H9 (cell line): ENCODE data around the gene GPC1. TPM values are rescaled to one million over a fixed set of nuclear protein-coding genes. Genes with fewer than 3 reads are reported as not detected.

Experiments used
- DNase-seq: peaks from one replicate; pipeline ENCODE4 v3.0.0-alpha.2; 2017
- H2AFZ ChIP-seq: one replicate; pipeline ENCODE4 v1.6.1; 2013; ENCODE audit warnings: mild to moderate bottlenecking, low read length, control low read depth, moderate library complexity
- H2AK5ac ChIP-seq: 2 replicates; pipeline ENCODE4 v1.6.1; 2013; ENCODE audit warnings: low read length, control low read depth, mixed read lengths; ENCODE audit not compliant: insufficient read length
- H2BK120ac ChIP-seq: one replicate; pipeline ENCODE4 v1.6.1; 2013; ENCODE audit warnings: low read depth, mild to moderate bottlenecking, low read length, control low read depth, inconsistent platforms; ENCODE audit not compliant: poor library complexity, severe bottlenecking
- H2BK12ac ChIP-seq: 2 replicates; pipeline ENCODE4 v1.6.1; 2013; ENCODE audit warnings: low read length, control low read depth, mixed read lengths, low read depth; ENCODE audit not compliant: insufficient read length
- H2BK15ac ChIP-seq: 2 replicates; pipeline ENCODE4 v1.6.1; 2013; ENCODE audit warnings: low read depth, low read length, control low read depth
- H2BK20ac ChIP-seq: one replicate; pipeline ENCODE4 v1.6.1; 2013; ENCODE audit warnings: low read depth, mild to moderate bottlenecking, low read length, control low read depth, inconsistent platforms; ENCODE audit not compliant: poor library complexity, severe bottlenecking
- H2BK5ac ChIP-seq: 2 replicates; pipeline ENCODE4 v1.6.1; 2013; ENCODE audit warnings: low read length, control low read depth, mixed read lengths; ENCODE audit not compliant: insufficient read length
- H3K14ac ChIP-seq: 2 replicates; pipeline ENCODE4 v1.6.1; 2013; ENCODE audit warnings: low read length, control low read depth; ENCODE audit not compliant: insufficient read depth
- H3K18ac ChIP-seq: 2 replicates; pipeline ENCODE4 v1.6.1; 2013; ENCODE audit warnings: low read depth, mild to moderate bottlenecking, mixed read lengths, low read length, control low read depth; ENCODE audit not compliant: insufficient read length
- H3K23ac ChIP-seq: 2 replicates; pipeline ENCODE4 v1.6.1; 2013; ENCODE audit warnings: low read length, control low read depth, mixed read lengths, low read depth; ENCODE audit not compliant: insufficient read length
- H3K23me2 ChIP-seq: 2 replicates; pipeline ENCODE4 v1.6.1; 2013; ENCODE audit warnings: low read depth, mild to moderate bottlenecking, mixed read lengths, low read length, control low read depth; ENCODE audit not compliant: insufficient read length, poor library complexity, severe bottlenecking
- H3K27ac ChIP-seq: 2 replicates; pipeline ENCODE4 v1.5.1; 2013; ENCODE audit warnings: low read length, control low read depth, mixed read lengths, low read depth; ENCODE audit not compliant: insufficient read length
- H3K27me3 ChIP-seq: 2 replicates; pipeline ENCODE4 v1.6.1; 2013; ENCODE audit warnings: low read length, control low read depth, inconsistent platforms; ENCODE audit not compliant: insufficient read depth
- H3K4ac ChIP-seq: 2 replicates; pipeline ENCODE4 v1.6.1; 2013; ENCODE audit warnings: low read depth, mild to moderate bottlenecking, control low read depth, inconsistent platforms, low read length, moderate library complexity
- H3K4me1 ChIP-seq: 2 replicates; pipeline ENCODE4 v1.6.1; 2013; ENCODE audit warnings: low read length, control low read depth, inconsistent platforms; ENCODE audit not compliant: insufficient read depth
- H3K4me2 ChIP-seq: 2 replicates; pipeline ENCODE4 v1.6.1; 2013; ENCODE audit warnings: low read length, control low read depth, mixed read lengths; ENCODE audit not compliant: insufficient read length, insufficient read depth
- H3K56ac ChIP-seq: 2 replicates; pipeline ENCODE4 v1.6.1; 2013; ENCODE audit warnings: low read depth, mild to moderate bottlenecking, mixed read lengths, low read length, control low read depth; ENCODE audit not compliant: insufficient read length
- H3K79me1 ChIP-seq: 2 replicates; pipeline ENCODE4 v1.6.1; 2013; ENCODE audit warnings: low read depth, mild to moderate bottlenecking, moderate library complexity, low read length, control low read depth, inconsistent platforms; ENCODE audit not compliant: insufficient read depth, poor library complexity, severe bottlenecking
- H3K79me2 ChIP-seq: 2 replicates; pipeline ENCODE4 v1.6.1; 2013; ENCODE audit warnings: low read length, control low read depth, inconsistent platforms; ENCODE audit not compliant: insufficient read depth
- H3K9ac ChIP-seq: 2 replicates; pipeline ENCODE4 v1.6.1; 2013; ENCODE audit warnings: low read length, control low read depth, mixed read lengths; ENCODE audit not compliant: insufficient read length; ENCODE audit errors: extremely low read depth
- H3K9me3 ChIP-seq: one replicate; pipeline ENCODE4 v1.6.1; 2013; ENCODE audit warnings: low read depth, low read length, inconsistent platforms; ENCODE audit not compliant: control insufficient read depth
- H3T11ph ChIP-seq: one replicate; pipeline ENCODE4 v1.6.1; 2013; ENCODE audit warnings: mild to moderate bottlenecking, low read length, control low read depth, inconsistent platforms
- H4K20me1 ChIP-seq: one replicate; pipeline ENCODE4 v1.6.1; 2013; ENCODE audit not compliant: control insufficient read depth, insufficient read length, insufficient read depth
- H4K5ac ChIP-seq: 2 replicates; pipeline ENCODE4 v1.6.1; 2013; ENCODE audit warnings: low read depth, mild to moderate bottlenecking, mixed read lengths, low read length, control low read depth; ENCODE audit not compliant: insufficient read length
- H4K8ac ChIP-seq: replicated peaks from 2 replicates; pipeline ENCODE4 v1.6.1; 2013; ENCODE audit warnings: low read length, control low read depth, mixed read lengths, low read depth; ENCODE audit not compliant: insufficient read length
- H4K91ac ChIP-seq: 2 replicates; pipeline ENCODE4 v1.6.1; 2013; ENCODE audit warnings: low read depth, mild to moderate bottlenecking, moderate library complexity, mixed read lengths, low read length, control low read depth; ENCODE audit not compliant: insufficient read length
- H3K27ac Mint-ChIP-seq, 3 experiments: 2 replicates in 2 of 3; 3 replicates in 1 of 3; pipeline ENCODE4 v1.8.0; 2020 to 2021; ENCODE audit warnings: mixed read lengths in 3 of 3, mild to moderate bottlenecking in 1 of 3, moderate library complexity in 1 of 3
- H3K27me3 Mint-ChIP-seq: 2 replicates; pipeline ENCODE4 v1.8.0; 2021; ENCODE audit warnings: low read depth, mild to moderate bottlenecking, moderate library complexity, mixed read lengths
- H3K36me3 Mint-ChIP-seq, 3 experiments: 2 replicates in 2 of 3; 3 replicates in 1 of 3; pipeline ENCODE4 v1.8.0; 2020 to 2021; ENCODE audit warnings: low read depth in 3 of 3, mixed read lengths in 3 of 3; ENCODE audit not compliant: insufficient read depth in 1 of 3
- H3K4me1 Mint-ChIP-seq, 2 experiments: 2 replicates each; pipeline ENCODE4 v1.8.0; 2020; ENCODE audit warnings: mixed read lengths in 2 of 2
- H3K4me3 Mint-ChIP-seq, 2 experiments: 2 replicates in 1 of 2; 3 replicates in 1 of 2; pipeline ENCODE4 v1.8.0; 2020 to 2021; ENCODE audit warnings: mild to moderate bottlenecking in 2 of 2, mixed read lengths in 2 of 2, moderate library complexity in 1 of 2
- H3K9me3 Mint-ChIP-seq, 2 experiments: 2 replicates in 1 of 2; 3 replicates in 1 of 2; pipeline ENCODE4 v1.8.0; 2020; ENCODE audit warnings: mild to moderate bottlenecking in 2 of 2, mixed read lengths in 2 of 2, moderate library complexity in 1 of 2
- WGBS: extraction: QIAGEN DNeasy Blood & Tissue Kit; methylation state at CpG from one replicate; pipeline ENCODE4 v1.1.7; 2013; ENCODE audit warnings: missing lambda C conversion rate, low lambda C conversion rate, mixed read lengths; ENCODE audit not compliant: insufficient read length; ENCODE audit errors: extremely low coverage; 5-methylcytosine and 5-hydroxymethylcytosine counted together
- total RNA-seq: library from RNA; stranded (reverse); gene quantifications from 2 replicates; pipeline ENCODE4 v1.2.1, GENCODE V29; 2021
- TF ChIP-seq, protein P1 (sequence below): fragments of 200-600 bp; sonication (generic); conservative IDR thresholded peaks from 3 replicates; pipeline ENCODE4 v1.8.0; 2021; ENCODE audit warnings: antibody characterized with exemption, mild to moderate bottlenecking

GPC1 gene
- total RNA-seq, 1 experiment from 2014 or later, result 39.4 TPM

DNA sequence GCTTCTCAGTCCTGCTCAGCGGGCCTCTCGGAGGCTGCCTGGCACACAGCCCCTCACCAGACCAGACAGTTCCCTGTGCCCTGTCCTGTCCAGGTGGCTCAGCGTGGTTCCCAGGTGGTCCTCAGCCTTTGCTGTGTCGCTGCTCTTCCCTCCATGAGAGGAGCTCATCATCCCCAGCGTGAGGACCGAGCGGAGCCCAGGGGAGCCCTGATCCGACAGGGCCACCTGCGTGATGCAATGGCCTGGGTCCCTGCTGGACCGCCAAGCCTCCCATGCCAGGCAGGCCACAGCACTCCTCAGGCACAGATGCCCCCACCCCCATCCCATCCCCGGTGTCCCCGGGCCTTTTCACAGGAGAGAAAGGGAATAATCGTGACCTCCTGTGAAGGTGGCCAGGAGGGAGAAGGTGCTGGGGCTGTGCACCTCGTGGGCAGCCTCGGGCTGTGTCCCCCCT, 4.3 kb downstream of the GPC1 start:
- Histone ChIP-seq H3K9me3 (no peaks in the 10 kb centered on the region), H3K4ac (no peak overlapping the region), H3K79me2 (no peaks in the 10 kb centered on the region; the same call in 1 of the 2 replicates), H3K9ac (no peak overlapping the region), H3K18ac (no peak overlapping the region), H2BK5ac (no peak overlapping the region), H3K27ac (no peak overlapping the region), H4K8ac (no peak overlapping the region), H2AK5ac (no peak overlapping the region), H2BK20ac (no peak overlapping the region), H3K4me2 (no peak overlapping the region), H3K79me1 (no peaks in the 10 kb centered on the region), H2BK15ac (no peak overlapping the region), H2BK120ac (no peak overlapping the region), H3T11ph (no peak overlapping the region), H2AFZ (no peak overlapping the region), H3K56ac (no peak overlapping the region), H3K4me1 (no peaks in the 10 kb centered on the region; the same call in 1 of the 2 replicates), H4K5ac (no peak overlapping the region), H4K20me1 (no peaks in the 10 kb centered on the region), H4K91ac (no peak overlapping the region), H3K27me3 (peaks cover 13% of the 10 kb centered on the region; the same call in 1 of the 2 replicates), H3K14ac (no peak overlapping the region), H2BK12ac (no peak overlapping the region), H3K23ac (no peak overlapping the region), H3K23me2 (peaks cover 4% of the 10 kb centered on the region)
- no peaks in the 10 kb centered on the region for H3K9me3 Mint-ChIP-seq
- no peak overlapping the region; a peak in 1 of 7 replicates for H3K27ac Mint-ChIP-seq
- peaks cover 22% of the 10 kb centered on the region for H3K27me3 Mint-ChIP-seq
- no peak for DNase-seq
- no CpG with 5 or more reads among the region's 15 CpGs for WGBS
- peaks cover 0 to 2% (median 0%) of the 10 kb centered on the region in 3 experiments; a peak in 1 of 7 replicates for H3K36me3 Mint-ChIP-seq
- H3K4me3 Mint-ChIP-seq, result no peak overlapping the region
- peaks cover 5 to 11% of the 10 kb centered on the region in 2 experiments for H3K4me1 Mint-ChIP-seq
- TF ChIP-seq, protein P1, sequence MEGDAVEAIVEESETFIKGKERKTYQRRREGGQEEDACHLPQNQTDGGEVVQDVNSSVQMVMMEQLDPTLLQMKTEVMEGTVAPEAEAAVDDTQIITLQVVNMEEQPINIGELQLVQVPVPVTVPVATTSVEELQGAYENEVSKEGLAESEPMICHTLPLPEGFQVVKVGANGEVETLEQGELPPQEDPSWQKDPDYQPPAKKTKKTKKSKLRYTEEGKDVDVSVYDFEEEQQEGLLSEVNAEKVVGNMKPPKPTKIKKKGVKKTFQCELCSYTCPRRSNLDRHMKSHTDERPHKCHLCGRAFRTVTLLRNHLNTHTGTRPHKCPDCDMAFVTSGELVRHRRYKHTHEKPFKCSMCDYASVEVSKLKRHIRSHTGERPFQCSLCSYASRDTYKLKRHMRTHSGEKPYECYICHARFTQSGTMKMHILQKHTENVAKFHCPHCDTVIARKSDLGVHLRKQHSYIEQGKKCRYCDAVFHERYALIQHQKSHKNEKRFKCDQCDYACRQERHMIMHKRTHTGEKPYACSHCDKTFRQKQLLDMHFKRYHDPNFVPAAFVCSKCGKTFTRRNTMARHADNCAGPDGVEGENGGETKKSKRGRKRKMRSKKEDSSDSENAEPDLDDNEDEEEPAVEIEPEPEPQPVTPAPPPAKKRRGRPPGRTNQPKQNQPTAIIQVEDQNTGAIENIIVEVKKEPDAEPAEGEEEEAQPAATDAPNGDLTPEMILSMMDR, result no peak
